SW480 (cell line): Measurements from ENCODE around the gene TRIP12.
"Not testable (repeated sequence)": the region's sequence is repeated elsewhere in the genome, so short reads cannot be mapped to it uniquely, and the experiment has no call there.

ENCODE experiments used
- DNase-seq: peaks from one replicate; pipeline ENCODE4 v3.0.0-alpha.2; 2016; ENCODE audit warnings: low spot score

Gene TRIP12

DNA sequence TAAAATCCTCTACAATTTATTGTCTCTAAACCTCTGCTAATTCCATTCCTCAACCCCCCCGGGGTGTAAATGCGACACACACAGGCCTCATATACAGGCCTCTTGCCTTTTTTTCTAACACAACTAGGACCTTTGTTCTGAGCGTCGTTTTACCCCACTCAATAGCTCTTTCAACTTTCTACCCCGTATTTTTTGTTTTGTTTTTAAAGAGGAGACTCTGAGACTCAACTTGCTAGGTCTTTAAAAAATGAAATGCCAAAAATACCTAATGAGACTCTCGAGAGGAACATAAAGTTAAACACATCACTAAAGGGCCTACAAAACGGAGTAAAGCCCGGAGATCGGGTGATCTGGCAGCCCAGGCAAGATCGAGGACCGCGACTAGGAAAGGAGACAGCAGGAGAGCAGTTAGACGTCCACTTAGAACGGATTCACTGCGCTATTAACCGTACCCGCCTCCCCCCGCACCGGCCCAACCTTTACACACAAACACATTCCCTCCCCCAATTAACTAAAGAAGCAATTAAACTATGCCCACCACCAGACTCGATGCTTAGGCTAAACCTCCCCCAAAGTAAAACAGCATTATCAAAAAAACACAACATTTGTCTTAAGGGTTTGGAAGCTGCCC lies 1.7 kb downstream of the TRIP12 start:
- DNase-seq, result no peak

GRCh38 chr2:229917793-229918192 lies 4.0 kb downstream of the TRIP12 start:
- DNase-seq, result no peak

GRCh38 chr2:229914171-229914570 lies 7.6 kb downstream of the TRIP12 start:
- DNase-seq, result no peak

DNA sequence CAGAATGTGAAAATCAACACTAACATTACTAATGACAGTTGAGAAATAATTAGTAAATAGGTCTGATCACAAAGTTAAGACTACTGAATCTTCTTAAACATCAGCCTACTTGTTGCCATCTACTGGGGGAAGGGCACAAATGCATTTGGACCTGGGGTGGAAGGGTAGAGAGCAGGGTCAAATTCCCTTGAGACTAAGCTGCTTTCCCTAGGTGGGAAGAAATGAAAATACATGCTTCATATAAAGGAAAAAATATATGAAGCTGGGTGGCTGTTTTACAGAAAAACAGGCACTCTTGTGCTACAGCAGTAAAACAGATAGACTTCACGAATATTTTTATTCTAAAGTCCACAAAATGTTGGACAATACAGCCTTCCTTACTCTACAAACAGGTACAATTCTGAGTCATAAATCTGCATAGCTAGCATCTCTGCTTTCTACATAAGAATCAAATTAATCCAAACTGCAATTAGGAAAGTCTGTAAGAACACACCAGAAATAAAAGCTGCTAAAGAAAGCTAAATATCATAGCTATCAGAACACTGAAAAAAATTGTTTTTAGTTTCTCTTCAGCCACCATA lies 10.9 kb downstream of the TRIP12 start:
- DNase-seq, result peak; percentile 28

- no peak for DNase-seq
Measured at GRCh38 chr2:229910147-229910831, 11.5 kb downstream of the TRIP12 start.

GRCh38 chr2:229909090-229909489 lies 12.7 kb downstream of the TRIP12 start:
- no peak for DNase-seq

- DNase-seq, result no peak
Measured at GRCh38 chr2:229905601-229906000, 16.2 kb downstream of the TRIP12 start.

GRCh38 chr2:229903037-229903436 lies 18.8 kb downstream of the TRIP12 start:
- DNase-seq, result no peak

DNA sequence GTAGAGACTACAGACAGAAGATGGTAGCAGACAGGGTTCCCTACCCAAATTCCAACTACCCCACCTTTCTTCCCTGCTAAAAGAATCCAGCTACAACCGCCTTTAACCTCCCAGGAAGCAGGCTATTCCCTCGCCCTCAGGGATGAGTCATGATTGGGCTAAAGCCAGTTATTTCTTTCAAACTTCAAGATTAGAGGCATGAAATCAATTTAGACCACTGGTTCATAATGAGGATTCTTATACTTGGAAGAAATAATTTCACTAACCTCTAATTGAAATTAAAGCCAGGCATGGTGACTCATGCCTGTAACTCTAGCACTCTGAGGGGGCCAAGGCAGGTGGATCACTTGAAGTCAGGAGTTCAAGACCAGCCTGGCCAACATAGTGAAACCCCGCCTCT lies 20.0 kb downstream of the TRIP12 start:
- peak; percentile 9 for DNase-seq

DNA sequence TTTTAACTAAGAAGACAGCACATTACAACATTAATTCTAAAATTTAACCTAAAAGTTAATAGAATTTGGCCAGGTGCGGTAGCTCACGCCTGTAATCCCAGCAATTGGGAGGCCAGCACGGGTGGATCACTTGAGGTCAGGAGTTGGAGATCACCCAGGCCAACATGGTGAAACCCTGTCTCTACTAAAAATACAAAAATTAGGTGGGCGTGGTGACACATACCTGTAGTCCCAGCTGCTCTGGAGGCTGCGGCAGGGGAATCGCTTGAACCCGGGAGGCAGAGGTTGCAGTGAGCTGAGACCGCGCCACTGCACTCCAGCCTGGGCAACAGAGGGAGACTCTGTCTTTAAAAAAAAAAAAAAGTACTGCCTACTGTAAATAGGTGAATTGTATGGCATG lies 21.3 kb downstream of the TRIP12 start:
- DNase-seq, result not testable (repeated sequence)

- DNase-seq, result no peak
Measured at GRCh38 chr2:229900012-229900411, 21.8 kb downstream of the TRIP12 start.

GRCh38 chr2:229899604-229900003 lies 22.2 kb downstream of the TRIP12 start:
- no peak for DNase-seq

DNA sequence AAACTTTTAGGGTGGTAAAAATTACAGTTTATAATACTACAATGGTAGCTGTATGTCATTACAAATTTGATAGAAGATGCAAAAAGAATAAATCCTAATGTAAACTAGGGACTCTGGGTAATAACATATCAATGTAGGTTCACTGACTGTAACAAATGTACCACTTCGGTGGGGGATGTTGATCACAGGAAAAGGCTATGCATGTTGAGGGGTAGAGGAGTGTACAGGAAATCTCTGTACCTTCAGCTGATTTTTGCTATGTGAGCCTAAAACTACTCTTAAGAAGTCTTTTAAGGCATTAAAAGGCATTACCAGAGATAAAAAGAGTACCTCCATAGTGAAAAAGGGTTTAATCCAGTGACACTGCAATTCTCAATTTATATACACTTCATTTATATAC lies 25.0 kb downstream of the TRIP12 start:
- no peak for DNase-seq

- no peak for DNase-seq
Measured at GRCh38 chr2:229889023-229889422, 32.8 kb downstream of the TRIP12 start.

DNA sequence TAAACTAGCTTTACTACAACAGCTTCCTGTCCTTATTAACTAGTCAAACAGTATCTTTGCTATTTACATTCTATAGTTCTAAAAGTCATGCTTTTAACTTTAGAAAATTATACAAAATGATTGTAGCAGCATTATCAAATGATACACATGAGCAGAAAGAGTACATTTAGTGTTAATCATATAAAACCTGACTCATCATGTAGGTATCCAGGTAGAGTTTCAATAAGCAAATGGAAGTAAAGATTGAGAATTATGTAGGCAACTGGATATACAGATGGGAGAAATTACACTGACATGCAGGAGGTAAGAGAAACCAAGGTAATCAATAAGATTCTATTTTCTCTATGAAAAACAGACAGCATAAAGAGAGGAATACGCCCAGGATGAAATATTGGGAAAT lies 33.8 kb downstream of the TRIP12 start:
- no peak for DNase-seq

- no peak for DNase-seq
Measured at GRCh38 chr2:229887441-229887840, 34.4 kb downstream of the TRIP12 start.

- DNase-seq, result no peak
Measured at GRCh38 chr2:229884775-229885699, 36.8 kb downstream of the TRIP12 start.

DNA sequence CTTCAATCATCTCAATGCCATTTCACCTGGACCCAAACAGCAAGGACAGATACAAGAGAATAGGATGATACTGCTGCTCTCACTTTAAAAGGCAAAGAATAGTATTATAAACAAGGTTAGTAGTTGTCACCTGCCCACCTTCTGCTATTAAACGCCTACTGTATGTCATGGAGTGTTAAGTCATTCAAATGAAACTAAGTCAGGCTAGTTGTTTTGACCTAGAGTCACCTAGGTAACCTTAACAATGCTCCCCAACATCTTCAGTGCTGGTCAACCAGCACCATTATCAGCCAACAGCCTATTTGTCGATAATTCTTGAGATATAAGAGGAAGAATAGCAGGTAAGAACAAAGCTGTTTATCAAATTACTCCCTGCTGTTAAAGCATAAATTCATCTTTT lies 39.2 kb downstream of the TRIP12 start:
- DNase-seq, result no peak

GRCh38 chr2:229880892-229881586 lies 40.8 kb downstream of the TRIP12 start:
- no peak for DNase-seq

DNA sequence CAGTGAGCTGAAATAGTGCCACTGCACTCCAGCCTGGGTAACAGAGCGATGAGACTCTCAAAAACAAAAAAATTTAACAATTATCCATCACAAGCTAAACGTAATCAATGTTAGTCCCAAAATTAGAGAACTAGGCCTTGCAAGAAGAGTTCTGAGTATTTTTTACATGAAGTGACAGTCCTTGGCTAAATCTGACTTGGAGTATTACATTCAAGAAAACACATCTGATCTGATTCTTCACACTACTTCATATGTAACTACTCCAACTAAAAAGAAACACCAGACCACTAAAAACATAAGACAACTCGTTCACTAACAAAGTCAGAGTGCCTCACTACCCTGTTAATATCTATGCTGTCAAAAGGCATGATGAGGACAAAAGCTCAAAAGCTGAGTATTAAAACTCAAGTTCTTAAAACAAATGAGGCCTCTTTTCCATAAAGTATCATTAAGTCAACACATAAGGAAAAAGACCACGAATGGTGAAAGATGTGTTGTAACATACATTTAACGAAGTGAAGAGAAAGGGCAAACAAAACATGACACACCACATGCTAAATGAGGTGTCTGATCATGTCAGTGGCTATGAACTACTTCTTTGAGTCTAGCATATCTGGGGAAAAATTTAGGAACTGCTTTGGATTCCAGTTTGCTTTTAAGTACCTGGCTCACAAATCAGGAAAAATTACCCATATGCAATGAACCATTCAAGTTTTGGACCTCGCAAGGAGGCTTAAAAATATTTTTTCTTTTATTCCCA lies 42.4 kb downstream of the TRIP12 start:
- DNase-seq, result no peak

- no peak for DNase-seq
Measured at GRCh38 chr2:229875549-229875948, 46.3 kb downstream of the TRIP12 start.
